Caco-2 (cell line): ENCODE results near the gene CERS6. TPM values are rescaled to one million over a fixed set of nuclear protein-coding genes. Genes with fewer than 3 reads are reported as not detected.

Experiments used
- BruUV-seq: library from RNA; stranded (reverse); fragments of 400-500 nt; replicated peaks from 2 replicates; lab custom pipeline; 2021; lab: Mats Ljungman, UMichigan
- CTCF ChIA-PET: fragments of 300-600 bp; sonication (Branson Sonifier 250); formaldehyde crosslinking; loops from one replicate; lab custom pipeline; 2022; ENCODE audit warnings: antibody characterized with exemption; lab: Charles Lee
- POLR2A ChIA-PET: fragments of 300-600 bp; sonication (Branson Sonifier 250); formaldehyde crosslinking; loops from one replicate; lab custom pipeline; 2022; ENCODE audit warnings: antibody characterized with exemption; lab: Charles Lee
- DNase-seq, 2 experiments: peaks; one replicate each; pipeline versions ENCODE4 v3.0.0 to v3.0.0-alpha.2; 2020 to 2022
- H3K27me3 ChIP-seq: replicated peaks from 2 replicates; pipeline ENCODE4 v1.6.0; 2011; ENCODE audit warnings: low read length; ENCODE audit not compliant: control insufficient read depth, insufficient read depth
- H3K36me3 ChIP-seq: 2 replicates; pipeline ENCODE4 v1.5.1; 2011; ENCODE audit warnings: low read length; ENCODE audit not compliant: control insufficient read depth, insufficient read depth
- H3K4me1 ChIP-seq: fragments of 250-450 bp; sonication (Bioruptor Pico); 2 replicates; pipeline ENCODE4 v1.5.1; 2020; ENCODE audit warnings: mild to moderate bottlenecking
- H3K4me3 ChIP-seq: 2 replicates; pipeline ENCODE4 v1.5.1; 2011; ENCODE audit warnings: low read depth, mild to moderate bottlenecking, control low read depth, low read length
- H3K9me3 ChIP-seq: fragments of 250-450 bp; sonication (Bioruptor Pico); 2 replicates; pipeline ENCODE4 v1.5.1; 2020; ENCODE audit warnings: mild to moderate bottlenecking, moderate library complexity
- H3K27ac Mint-ChIP-seq: one replicate; pipeline ENCODE4 v1.8.0; 2022; ENCODE audit warnings: mixed read lengths; ENCODE audit not compliant: unreplicated experiment
- H3K27me3 Mint-ChIP-seq: one replicate; pipeline ENCODE4 v1.8.0; 2022; ENCODE audit warnings: mixed read lengths; ENCODE audit not compliant: insufficient read depth, unreplicated experiment
- H3K36me3 Mint-ChIP-seq: one replicate; pipeline ENCODE4 v1.8.0; 2022; ENCODE audit warnings: mild to moderate bottlenecking, mixed read lengths; ENCODE audit not compliant: insufficient read depth, unreplicated experiment
- H3K4me1 Mint-ChIP-seq: one replicate; pipeline ENCODE4 v1.8.0; 2022; ENCODE audit warnings: low read depth, mixed read lengths; ENCODE audit not compliant: unreplicated experiment
- H3K4me3 Mint-ChIP-seq: one replicate; pipeline ENCODE4 v1.8.0; 2022; ENCODE audit warnings: mild to moderate bottlenecking, moderate library complexity, mixed read lengths; ENCODE audit not compliant: unreplicated experiment
- H3K9me3 Mint-ChIP-seq: one replicate; pipeline ENCODE4 v1.8.0; 2022; ENCODE audit warnings: mixed read lengths; ENCODE audit not compliant: unreplicated experiment
- CTCF ChIP-seq, 2 experiments: fragments of 200-600 bp in 1 of 2; IDR thresholded peaks; 1 replicate in 1 of 2; 2 replicates in 1 of 2; pipeline versions ENCODE4 v1.5.1 to v1.8.0; 2011 to 2022; ENCODE audit warnings: antibody characterized with exemption in 1 of 2, control low read depth in 1 of 2, inconsistent platforms in 1 of 2, low read depth in 1 of 2, low read length in 1 of 2, mild to moderate bottlenecking in 1 of 2, moderate library complexity in 1 of 2; ENCODE audit not compliant: insufficient read depth in 1 of 2, severe bottlenecking in 1 of 2, unreplicated experiment in 1 of 2
- intact Hi-C: fragments of 100-400 bp; cut with micrococcal nuclease; formaldehyde crosslinking; loops from one replicate; pipeline ENCODE4 v1.10.0; 2022; ENCODE audit not compliant: unreplicated experiment
- total RNA-seq: library from RNA; stranded (reverse); gene quantifications from 2 replicates; pipeline ENCODE4 v1.2.3, GENCODE V29; 2022

CERS6 gene
- total RNA-seq, 1 experiment from 2014 or later, result 32.7 TPM

DNA sequence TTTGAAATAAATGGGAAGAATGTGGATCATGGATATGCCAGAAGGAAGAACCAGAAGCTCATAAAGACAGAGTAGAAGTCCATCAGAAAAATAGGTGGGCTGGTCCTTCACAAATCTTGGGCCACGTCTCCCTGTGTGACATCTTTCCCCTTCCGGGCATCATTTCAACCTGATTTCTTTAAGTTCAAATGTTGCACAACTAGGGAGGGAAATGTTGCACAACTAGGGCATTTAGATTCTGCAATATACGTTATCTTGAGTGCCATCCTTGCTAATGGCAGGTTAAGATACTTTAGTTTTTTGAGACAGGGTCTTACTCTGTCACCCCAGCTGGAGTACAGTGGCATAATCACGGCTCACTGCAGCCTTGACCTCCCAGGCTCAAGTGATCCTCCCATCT, 129.6 kb downstream of the CERS6 start:
- no peaks in the 10 kb centered on the region for H3K27me3 Mint-ChIP-seq
- DNase-seq, result no peak
- Histone ChIP-seq H3K4me1 (no peaks in the 10 kb centered on the region), H3K36me3 (no peaks in the 10 kb centered on the region), H3K9me3 (no peaks in the 10 kb centered on the region), H3K4me3 (no peak overlapping the region), H3K27me3 (no peaks in the 10 kb centered on the region)
- no peak overlapping the region for H3K27ac Mint-ChIP-seq
- ChIA-PET POLR2A (no interaction called here), CTCF (no interaction called here)
- no TSS peak for BruUV-seq
- intact Hi-C loops, result no loop called here
- no peak for TF ChIP-seq CTCF (IDR thresholded peaks at IDR 0.05; ENCODE audit: insufficient read depth in 1 of 2, low read depth in 1 of 2, low read length in 1 of 2, severe bottlenecking in 1 of 2, unreplicated experiment in 1 of 2)
- H3K4me1 Mint-ChIP-seq, result peaks cover 5% of the 10 kb centered on the region
- H3K36me3 Mint-ChIP-seq, result no peaks in the 10 kb centered on the region
- no peaks in the 10 kb centered on the region for H3K9me3 Mint-ChIP-seq
- H3K4me3 Mint-ChIP-seq, result no peak overlapping the region

DNA sequence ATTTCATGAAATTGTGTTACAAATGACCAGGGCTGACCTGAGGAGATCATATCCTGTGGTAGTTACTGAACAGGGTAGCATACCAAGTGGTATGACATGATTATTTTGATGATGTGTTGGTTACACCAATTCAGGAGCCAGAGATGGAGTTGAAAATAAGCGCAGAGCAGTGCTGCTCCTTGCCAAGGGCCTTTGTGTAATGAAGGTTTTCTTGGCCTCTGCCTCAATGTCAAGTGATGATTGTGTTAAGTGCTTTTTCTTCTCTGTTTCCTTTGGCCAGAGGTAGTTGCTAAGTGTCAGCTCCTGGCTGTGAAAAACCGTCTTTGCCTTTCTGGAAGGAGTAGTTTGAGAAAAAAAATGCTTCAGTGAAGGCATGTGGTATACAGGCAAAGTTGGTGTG, 131.2 kb downstream of the CERS6 start:
- no peak for TF ChIP-seq CTCF (IDR thresholded peaks at IDR 0.05; ENCODE audit: insufficient read depth in 1 of 2, low read depth in 1 of 2, low read length in 1 of 2, severe bottlenecking in 1 of 2, unreplicated experiment in 1 of 2)
- no peaks in the 10 kb centered on the region for H3K9me3 ChIP-seq
- Mint-ChIP-seq H3K4me1 (peaks cover 13% of the 10 kb centered on the region), H3K4me3 (no peak overlapping the region), H3K36me3 (peaks cover 6% of the 10 kb centered on the region), H3K9me3 (no peaks in the 10 kb centered on the region), H3K27ac (no peak overlapping the region), H3K27me3 (no peaks in the 10 kb centered on the region)
- no TSS peak for BruUV-seq
- CTCF ChIA-PET, result no interaction called here
- POLR2A ChIA-PET, result no interaction called here
- intact Hi-C loops, result no loop called here
- no peaks in the 10 kb centered on the region for H3K36me3 ChIP-seq
- H3K4me3 ChIP-seq, result no peak overlapping the region
- DNase-seq, result no peak
- H3K4me1 ChIP-seq, result no peaks in the 10 kb centered on the region
- H3K27me3 ChIP-seq, result no peaks in the 10 kb centered on the region

DNA sequence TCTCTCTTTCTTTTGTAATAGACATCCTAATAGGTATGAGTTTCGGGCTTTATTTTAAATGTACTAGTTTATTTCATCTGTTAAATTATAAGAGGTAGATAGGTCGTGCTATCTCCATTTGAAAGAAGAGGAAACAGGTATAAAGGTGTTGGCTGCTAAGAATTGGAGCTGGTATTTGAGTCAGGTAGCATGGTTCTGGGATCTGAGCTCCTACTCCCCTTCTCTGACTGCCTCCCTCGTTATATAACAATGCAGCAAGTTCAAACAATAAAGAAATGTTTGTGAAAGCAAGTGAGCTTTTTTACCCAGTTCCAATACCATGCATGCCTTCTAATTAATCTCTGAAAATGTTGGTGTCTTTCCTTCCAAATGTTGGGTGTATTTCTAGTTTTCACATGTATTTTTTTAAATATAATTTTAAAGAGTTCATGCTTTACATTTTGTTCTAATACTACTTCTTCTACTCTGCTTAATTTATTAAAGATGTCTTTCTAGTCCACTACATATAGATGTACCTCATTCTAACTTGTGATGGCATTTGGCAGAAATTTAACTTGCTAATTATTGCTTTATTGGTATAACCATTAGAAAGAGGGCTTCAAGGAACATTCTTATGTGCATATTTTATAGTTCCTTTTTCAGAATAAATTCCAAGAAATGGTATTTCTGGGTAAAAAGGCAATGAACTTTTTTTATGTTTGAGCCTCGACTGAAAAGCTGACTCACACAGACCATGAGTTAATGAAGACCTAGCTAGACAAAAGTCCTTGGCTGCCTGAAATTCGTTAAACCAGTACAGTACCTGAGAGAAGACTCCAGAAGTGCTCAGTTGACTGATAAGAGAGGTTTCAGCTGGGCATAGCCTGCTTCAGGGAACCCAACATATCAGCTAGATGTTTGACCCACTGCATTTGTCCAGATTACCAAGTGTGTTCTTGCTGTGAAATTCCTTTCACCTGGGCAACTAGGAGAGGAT, 133.5 kb downstream of the CERS6 start:
- no peak overlapping the region for H3K4me3 ChIP-seq
- no peaks in the 10 kb centered on the region for H3K27me3 ChIP-seq
- no peaks in the 10 kb centered on the region for H3K36me3 ChIP-seq
- intact Hi-C loops, result no loop called here
- no peaks in the 10 kb centered on the region for H3K4me1 ChIP-seq
- no peaks in the 10 kb centered on the region for H3K9me3 ChIP-seq
- H3K27me3 Mint-ChIP-seq, result no peaks in the 10 kb centered on the region
- no peaks in the 10 kb centered on the region for H3K9me3 Mint-ChIP-seq
- H3K27ac Mint-ChIP-seq, result no peak overlapping the region
- no peak for DNase-seq
- BruUV-seq, result no TSS peak
- CTCF ChIA-PET, result no interaction called here
- POLR2A ChIA-PET, result no interaction called here
- no peak for TF ChIP-seq CTCF (IDR thresholded peaks at IDR 0.05; ENCODE audit: insufficient read depth in 1 of 2, low read depth in 1 of 2, low read length in 1 of 2, severe bottlenecking in 1 of 2, unreplicated experiment in 1 of 2)
- peaks cover 8% of the 10 kb centered on the region for H3K4me1 Mint-ChIP-seq
- H3K4me3 Mint-ChIP-seq, result no peak overlapping the region
- peaks cover 6% of the 10 kb centered on the region for H3K36me3 Mint-ChIP-seq
